Measurements from ENCODE around the gene MAPK8.

DNA sequence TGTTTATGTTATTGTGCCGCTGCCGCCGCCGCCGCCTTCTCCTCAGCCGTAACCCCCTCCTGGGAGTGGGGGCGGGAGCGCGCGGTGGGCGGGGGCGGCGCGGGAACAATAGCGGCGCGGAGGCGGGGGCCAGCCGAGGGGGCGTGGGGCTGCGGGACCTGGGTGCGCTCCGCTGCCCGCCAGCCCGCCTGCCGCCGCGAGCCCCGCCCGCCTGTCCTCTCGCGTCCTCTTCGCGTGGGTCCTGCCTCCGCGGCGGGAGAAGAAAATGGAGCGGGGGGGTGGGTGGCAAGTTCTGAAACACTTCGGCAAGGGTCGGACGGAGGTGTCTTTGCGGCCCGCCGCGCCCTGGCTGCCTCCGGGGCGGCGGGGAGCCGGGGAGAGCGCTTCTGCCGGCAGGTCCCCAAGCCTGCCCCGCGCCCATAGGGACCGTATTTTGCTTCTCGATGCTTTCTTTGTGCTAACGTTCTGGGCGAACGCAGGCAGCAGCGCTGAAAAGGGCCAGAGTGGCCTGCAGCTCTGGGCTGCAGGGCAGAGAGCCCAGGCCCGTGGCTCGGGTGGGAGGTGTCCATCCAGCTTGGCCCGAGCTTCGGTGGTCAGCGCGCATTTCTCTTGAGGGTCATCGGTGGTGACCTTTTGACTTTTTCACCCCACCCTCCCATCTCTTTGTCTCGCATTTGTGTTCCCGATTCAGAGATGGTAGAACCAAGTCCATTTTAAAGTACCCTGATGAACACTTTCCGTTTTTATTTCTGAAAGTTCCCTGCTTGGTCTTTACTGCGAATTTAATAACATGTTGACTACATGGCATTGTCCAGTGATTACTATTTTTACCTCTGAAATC is 613 bp downstream of the MAPK8 start:
- TF ChIP-seq, protein P1, sequence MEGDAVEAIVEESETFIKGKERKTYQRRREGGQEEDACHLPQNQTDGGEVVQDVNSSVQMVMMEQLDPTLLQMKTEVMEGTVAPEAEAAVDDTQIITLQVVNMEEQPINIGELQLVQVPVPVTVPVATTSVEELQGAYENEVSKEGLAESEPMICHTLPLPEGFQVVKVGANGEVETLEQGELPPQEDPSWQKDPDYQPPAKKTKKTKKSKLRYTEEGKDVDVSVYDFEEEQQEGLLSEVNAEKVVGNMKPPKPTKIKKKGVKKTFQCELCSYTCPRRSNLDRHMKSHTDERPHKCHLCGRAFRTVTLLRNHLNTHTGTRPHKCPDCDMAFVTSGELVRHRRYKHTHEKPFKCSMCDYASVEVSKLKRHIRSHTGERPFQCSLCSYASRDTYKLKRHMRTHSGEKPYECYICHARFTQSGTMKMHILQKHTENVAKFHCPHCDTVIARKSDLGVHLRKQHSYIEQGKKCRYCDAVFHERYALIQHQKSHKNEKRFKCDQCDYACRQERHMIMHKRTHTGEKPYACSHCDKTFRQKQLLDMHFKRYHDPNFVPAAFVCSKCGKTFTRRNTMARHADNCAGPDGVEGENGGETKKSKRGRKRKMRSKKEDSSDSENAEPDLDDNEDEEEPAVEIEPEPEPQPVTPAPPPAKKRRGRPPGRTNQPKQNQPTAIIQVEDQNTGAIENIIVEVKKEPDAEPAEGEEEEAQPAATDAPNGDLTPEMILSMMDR (IDR thresholded peaks at IDR 0.05) = no peak
- TF ChIP-seq, protein P2, sequence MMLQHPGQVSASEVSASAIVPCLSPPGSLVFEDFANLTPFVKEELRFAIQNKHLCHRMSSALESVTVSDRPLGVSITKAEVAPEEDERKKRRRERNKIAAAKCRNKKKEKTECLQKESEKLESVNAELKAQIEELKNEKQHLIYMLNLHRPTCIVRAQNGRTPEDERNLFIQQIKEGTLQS (CRISPR knock-in tag; conservative IDR thresholded peaks at IDR 0.05) = no peak
- TF ChIP-seq, protein P3, sequence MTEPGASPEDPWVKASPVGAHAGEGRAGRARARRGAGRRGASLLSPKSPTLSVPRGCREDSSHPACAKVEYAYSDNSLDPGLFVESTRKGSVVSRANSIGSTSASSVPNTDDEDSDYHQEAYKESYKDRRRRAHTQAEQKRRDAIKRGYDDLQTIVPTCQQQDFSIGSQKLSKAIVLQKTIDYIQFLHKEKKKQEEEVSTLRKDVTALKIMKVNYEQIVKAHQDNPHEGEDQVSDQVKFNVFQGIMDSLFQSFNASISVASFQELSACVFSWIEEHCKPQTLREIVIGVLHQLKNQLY (CRISPR knock-in tag; IDR thresholded peaks at IDR 0.05) = no peak
- TF ChIP-seq, protein P4, sequence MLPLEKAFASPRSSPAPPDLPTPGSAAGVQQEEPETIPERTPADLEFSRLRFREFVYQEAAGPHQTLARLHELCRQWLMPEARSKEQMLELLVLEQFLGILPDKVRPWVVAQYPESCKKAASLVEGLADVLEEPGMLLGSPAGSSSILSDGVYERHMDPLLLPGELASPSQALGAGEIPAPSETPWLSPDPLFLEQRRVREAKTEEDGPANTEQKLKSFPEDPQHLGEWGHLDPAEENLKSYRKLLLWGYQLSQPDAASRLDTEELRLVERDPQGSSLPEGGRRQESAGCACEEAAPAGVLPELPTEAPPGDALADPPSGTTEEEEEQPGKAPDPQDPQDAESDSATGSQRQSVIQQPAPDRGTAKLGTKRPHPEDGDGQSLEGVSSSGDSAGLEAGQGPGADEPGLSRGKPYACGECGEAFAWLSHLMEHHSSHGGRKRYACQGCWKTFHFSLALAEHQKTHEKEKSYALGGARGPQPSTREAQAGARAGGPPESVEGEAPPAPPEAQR (CRISPR knock-in tag; IDR thresholded peaks at IDR 0.05) = no peak
- no peak for TF ChIP-seq JUN (CRISPR knock-in tag; IDR thresholded peaks at IDR 0.05)
- TF ChIP-seq FOXP1 (CRISPR knock-in tag; IDR thresholded peaks at IDR 0.05; ENCODE audit: borderline replicate concordance) = no peak
- TF ChIP-seq ZNF317 (CRISPR knock-in tag; IDR thresholded peaks at IDR 0.05; ENCODE audit: borderline replicate concordance, low read depth) = no peak
- TF ChIP-seq, protein P5, sequence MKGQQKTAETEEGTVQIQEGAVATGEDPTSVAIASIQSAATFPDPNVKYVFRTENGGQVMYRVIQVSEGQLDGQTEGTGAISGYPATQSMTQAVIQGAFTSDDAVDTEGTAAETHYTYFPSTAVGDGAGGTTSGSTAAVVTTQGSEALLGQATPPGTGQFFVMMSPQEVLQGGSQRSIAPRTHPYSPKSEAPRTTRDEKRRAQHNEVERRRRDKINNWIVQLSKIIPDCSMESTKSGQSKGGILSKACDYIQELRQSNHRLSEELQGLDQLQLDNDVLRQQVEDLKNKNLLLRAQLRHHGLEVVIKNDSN (CRISPR knock-in tag; IDR thresholded peaks at IDR 0.05) = no peak
- TF ChIP-seq, protein P6, sequence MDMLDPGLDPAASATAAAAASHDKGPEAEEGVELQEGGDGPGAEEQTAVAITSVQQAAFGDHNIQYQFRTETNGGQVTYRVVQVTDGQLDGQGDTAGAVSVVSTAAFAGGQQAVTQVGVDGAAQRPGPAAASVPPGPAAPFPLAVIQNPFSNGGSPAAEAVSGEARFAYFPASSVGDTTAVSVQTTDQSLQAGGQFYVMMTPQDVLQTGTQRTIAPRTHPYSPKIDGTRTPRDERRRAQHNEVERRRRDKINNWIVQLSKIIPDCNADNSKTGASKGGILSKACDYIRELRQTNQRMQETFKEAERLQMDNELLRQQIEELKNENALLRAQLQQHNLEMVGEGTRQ (CRISPR knock-in tag; IDR thresholded peaks at IDR 0.05) = no peak
- TF ChIP-seq ETV6 (CRISPR knock-in tag; IDR thresholded peaks at IDR 0.05) = no peak
- TF ChIP-seq GTF2I (CRISPR knock-in tag; conservative IDR thresholded peaks at IDR 0.05) = no peak
